HEK293 (cell line): ENCODE measurements around the gene LPCAT2.

Source experiments
- CTCF ChIA-PET: fragments of 350-600 bp; formaldehyde crosslinking; extraction: SDS; loops from one replicate; lab custom pipeline; 2021; ENCODE audit warnings: antibody characterized with exemption; lab: Yijun Ruan, JAX
- POLR2A ChIA-PET: fragments of 300-600 bp; formaldehyde crosslinking; extraction: SDS; loops from one replicate; lab custom pipeline; 2020; ENCODE audit warnings: antibody characterized with exemption, inconsistent platforms; lab: Yijun Ruan, JAX
- H3K27ac ChIP-seq: fragments of 200-500 bp; sonication (Bioruptor generic); 2 replicates; pipeline ENCODE4 v1.5.1; 2014; ENCODE audit warnings: low read depth, low read length, control low read depth, inconsistent platforms; ENCODE audit errors: extremely low read depth
- H3K36me3 ChIP-seq, 2 experiments: fragments of 200-500 bp in 1 of 2; sonication (Bioruptor generic) in 1 of 2; 1 replicate in 1 of 2; 2 replicates in 1 of 2; pipeline ENCODE4 v1.5.1; 2014 to 2017; ENCODE audit warnings: inconsistent platforms in 2 of 2, low read length in 2 of 2; ENCODE audit not compliant: control insufficient read depth in 2 of 2, insufficient read depth in 1 of 2
- H3K4me1 ChIP-seq: fragments of 200-500 bp; sonication (Bioruptor generic); 2 replicates; pipeline ENCODE4 v1.5.1; 2014; ENCODE audit warnings: mild to moderate bottlenecking, low read length, inconsistent platforms; ENCODE audit not compliant: control insufficient read depth, insufficient read depth
- H3K4me3 ChIP-seq: 2 replicates; pipeline ENCODE4 v1.5.1; 2011; ENCODE audit warnings: low read depth, mild to moderate bottlenecking, control low read depth, low read length, moderate library complexity
- H3K9me3 ChIP-seq: fragments of 200-500 bp; sonication (Bioruptor generic); 2 replicates; pipeline ENCODE4 v1.5.1; 2014; ENCODE audit warnings: low read depth, low read length, inconsistent platforms; ENCODE audit not compliant: control insufficient read depth, insufficient read depth
- EGR2 ChIP-seq: fragments of 450-650 bp; formaldehyde crosslinking; IDR thresholded peaks from 2 replicates; pipeline ENCODE4 v1.5.1; 2016; ENCODE audit warnings: low read depth, missing biosample characterization, missing genetic modification characterization
- GFI1B ChIP-seq: fragments of 450-650 bp; formaldehyde crosslinking; IDR thresholded peaks from 2 replicates; pipeline ENCODE4 v1.5.1; 2016; ENCODE audit warnings: missing biosample characterization, missing genetic modification characterization
- KLF10 ChIP-seq: fragments of 450-650 bp; IDR thresholded peaks from 2 replicates; pipeline ENCODE4 v1.5.1; 2018; ENCODE audit warnings: missing biosample characterization, mild to moderate bottlenecking, missing genetic modification characterization
- PRDM1 ChIP-seq: fragments of 450-650 bp; formaldehyde crosslinking; IDR thresholded peaks from 2 replicates; pipeline ENCODE4; 2016; ENCODE audit warnings: missing biosample characterization, missing genetic modification characterization
- PRDM6 ChIP-seq: fragments of 450-650 bp; formaldehyde crosslinking; IDR thresholded peaks from 2 replicates; pipeline ENCODE4 v1.5.1; 2017; ENCODE audit warnings: missing biosample characterization, missing genetic modification characterization
- YY2 ChIP-seq: fragments of 450-650 bp; formaldehyde crosslinking; IDR thresholded peaks from 2 replicates; pipeline ENCODE4 v1.5.1; 2016; ENCODE audit warnings: missing biosample characterization, missing genetic modification characterization
- ZNF10 ChIP-seq: fragments of 450-650 bp; formaldehyde crosslinking; IDR thresholded peaks from 2 replicates; pipeline ENCODE4 v1.5.1; 2017; ENCODE audit warnings: missing biosample characterization, missing genetic modification characterization
- ZNF140 ChIP-seq: fragments of 450-650 bp; formaldehyde crosslinking; IDR thresholded peaks from 2 replicates; pipeline ENCODE4 v1.5.1; 2016; ENCODE audit warnings: missing biosample characterization, missing genetic modification characterization
- ZNF214 ChIP-seq: fragments of 450-650 bp; formaldehyde crosslinking; IDR thresholded peaks from 2 replicates; pipeline ENCODE4 v1.5.1; 2017; ENCODE audit warnings: missing biosample characterization, mild to moderate bottlenecking, missing genetic modification characterization, borderline replicate concordance
- ZNF341 ChIP-seq: fragments of 450-650 bp; formaldehyde crosslinking; IDR thresholded peaks from 2 replicates; pipeline ENCODE4; 2016; ENCODE audit warnings: low read depth, missing biosample characterization, missing genetic modification characterization
- ZNF473 ChIP-seq: fragments of 450-650 bp; formaldehyde crosslinking; IDR thresholded peaks from 2 replicates; pipeline ENCODE4 v1.5.1; 2017; ENCODE audit warnings: missing biosample characterization, missing genetic modification characterization
- ZNF76 ChIP-seq: fragments of 450-650 bp; formaldehyde crosslinking; IDR thresholded peaks from 2 replicates; pipeline ENCODE4; 2016; ENCODE audit warnings: low read depth, missing biosample characterization, missing genetic modification characterization, borderline replicate concordance
- ZNF776 ChIP-seq: fragments of 450-650 bp; formaldehyde crosslinking; IDR thresholded peaks from 2 replicates; pipeline ENCODE4 v1.5.0; 2017; ENCODE audit warnings: missing biosample characterization, missing genetic modification characterization, borderline replicate concordance
- ZNF830 ChIP-seq: fragments of 450-650 bp; IDR thresholded peaks from 2 replicates; pipeline ENCODE4 v1.5.0; 2018; ENCODE audit warnings: missing biosample characterization, missing genetic modification characterization, low read depth, mild to moderate bottlenecking, moderate library complexity
- ZSCAN16 ChIP-seq: fragments of 450-650 bp; formaldehyde crosslinking; IDR thresholded peaks from 2 replicates; pipeline ENCODE4 v1.5.1; 2016; ENCODE audit warnings: missing biosample characterization, missing genetic modification characterization
- ZSCAN18 ChIP-seq: fragments of 450-650 bp; formaldehyde crosslinking; IDR thresholded peaks from 2 replicates; pipeline ENCODE4 v1.5.1; 2016; ENCODE audit warnings: missing biosample characterization, missing genetic modification characterization
- ZSCAN5A ChIP-seq: fragments of 450-650 bp; formaldehyde crosslinking; IDR thresholded peaks from 2 replicates; pipeline ENCODE4 v1.5.1; 2016; ENCODE audit warnings: missing biosample characterization, missing genetic modification characterization
- TF ChIP-seq, protein P1 (sequence below): fragments of 450-650 bp; formaldehyde crosslinking; IDR thresholded peaks from 2 replicates; pipeline ENCODE4 v1.5.1; 2016; ENCODE audit warnings: missing biosample characterization, missing genetic modification characterization

The LPCAT2 gene

DNA sequence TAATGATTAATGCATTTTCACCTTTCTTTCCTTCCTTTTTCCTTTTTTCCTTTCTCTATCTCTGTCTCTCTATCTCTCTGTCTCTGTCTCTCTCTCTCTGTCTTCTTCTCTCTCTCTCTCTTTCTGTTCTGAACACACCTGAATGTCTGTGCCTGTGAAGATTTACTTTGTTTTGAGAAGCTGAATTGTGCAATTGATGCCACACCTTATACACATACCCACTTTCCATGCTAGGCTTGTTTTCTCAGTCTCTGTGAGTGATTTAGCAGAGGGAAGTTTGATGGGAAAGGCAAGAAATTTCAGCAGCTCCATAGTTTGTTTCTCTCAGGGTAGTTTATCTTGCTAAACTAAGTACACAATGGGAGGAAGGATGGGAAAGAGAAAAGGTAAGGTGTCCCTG is 48.3 kb downstream of the LPCAT2 start:
- ChIA-PET CTCF (interaction anchor here (0.7 to 0.9 kb wide), 3 partner anchors 10 to 141 kb away, joined by 3 to 4 read pairs (median 3); no protein-coding TSS in a partner anchor), POLR2A (no interaction called here)
- H3K36me3 ChIP-seq: no peaks in the 10 kb centered on the region; a peak in 1 of 3 replicates

DNA sequence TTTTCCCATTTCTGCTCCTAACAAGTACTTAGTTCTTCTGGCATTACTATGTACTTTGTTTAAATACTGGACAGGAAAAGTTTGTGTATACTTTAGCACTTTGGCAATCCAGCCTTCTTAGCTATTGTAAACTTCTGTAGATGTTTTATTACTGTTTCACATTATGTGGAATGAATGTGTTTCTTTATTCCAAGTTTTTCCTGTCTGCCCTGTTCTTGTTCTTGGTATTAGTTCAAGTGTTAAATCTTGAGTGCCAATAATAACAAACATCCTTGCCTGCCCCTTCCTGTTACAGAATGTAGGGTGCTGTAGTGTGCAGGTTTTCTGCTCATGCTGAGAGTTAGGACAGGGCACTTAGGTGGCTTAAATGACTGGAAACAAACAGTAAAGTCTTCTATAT is 50.4 kb downstream of the LPCAT2 start:
- no peak overlapping the region for H3K4me3 ChIP-seq
- no peaks in the 10 kb centered on the region; a peak in 1 of 3 replicates for H3K36me3 ChIP-seq
- 0 out of 2 replicates have a peak, but pooled peaks cover 2% of the 10 kb centered on the region for H3K4me1 ChIP-seq
- no peak for TF ChIP-seq ZNF140 (tag by site-specific recombination)
- TF ChIP-seq ZSCAN5A (tag by site-specific recombination): no peak
- TF ChIP-seq ZNF214 (tag by site-specific recombination): no peak
- no peak for TF ChIP-seq ZNF776
- no peaks in the 10 kb centered on the region for H3K9me3 ChIP-seq
- CTCF ChIA-PET: no interaction called here
- H3K27ac ChIP-seq: no peak overlapping the region
- POLR2A ChIA-PET: no interaction called here

More for the DNA sequence above, 48.3 kb downstream of the LPCAT2 start:
- H3K4me1 ChIP-seq: 0 out of 2 replicates have a peak, but pooled peaks cover 2% of the 10 kb centered on the region
- no peaks in the 10 kb centered on the region for H3K9me3 ChIP-seq
- no peak for TF ChIP-seq GFI1B (tag by site-specific recombination)
- TF ChIP-seq PRDM1 (tag by site-specific recombination): peak; percentile 32; the same call in 1 of the 2 replicates
- TF ChIP-seq EGR2: no peak
- TF ChIP-seq ZSCAN16 (tag by site-specific recombination): no peak
- H3K4me3 ChIP-seq: no peak overlapping the region
- no peak overlapping the region for H3K27ac ChIP-seq

DNA sequence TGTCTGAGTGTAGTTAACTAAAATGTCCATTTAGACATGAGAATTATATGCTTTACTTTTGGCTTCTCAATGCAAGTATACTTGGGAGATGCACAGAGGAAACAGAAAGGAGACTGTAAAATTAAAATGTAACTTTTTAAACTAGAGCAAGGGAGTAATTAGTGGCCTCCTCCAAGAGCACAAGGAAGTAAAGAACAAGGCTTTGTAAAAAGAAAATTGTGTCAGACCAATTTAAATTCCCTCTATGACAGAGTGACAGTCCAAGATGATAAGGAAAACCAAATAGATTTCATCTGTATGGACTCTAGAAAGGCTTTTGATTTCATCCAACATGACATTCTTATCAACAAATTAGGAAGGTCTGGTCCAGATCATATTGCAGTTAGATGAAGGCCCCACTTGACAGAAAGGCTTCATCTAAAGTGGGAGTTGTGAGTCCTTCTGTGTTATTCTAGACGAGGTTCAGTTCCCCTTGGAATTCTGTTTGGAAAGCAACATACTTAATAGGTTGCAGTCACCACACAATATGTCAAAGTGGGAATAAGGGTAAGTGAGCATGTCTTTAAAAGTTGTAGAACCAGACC is 51.2 kb downstream of the LPCAT2 start:
- POLR2A ChIA-PET: no interaction called here
- no peak overlapping the region for H3K4me3 ChIP-seq
- H3K4me1 ChIP-seq: 0 out of 2 replicates have a peak, but pooled peaks cover 2% of the 10 kb centered on the region
- H3K9me3 ChIP-seq: no peaks in the 10 kb centered on the region
- no peaks in the 10 kb centered on the region; a peak in 1 of 3 replicates for H3K36me3 ChIP-seq
- TF ChIP-seq ZNF76 (tag by site-specific recombination) (no peak), ZNF473 (no peak), YY2 (tag by site-specific recombination) (no peak), KLF10 (no peak)
- TF ChIP-seq, all 188 proteins: peak for 0
- H3K27ac ChIP-seq: no peak overlapping the region
- CTCF ChIA-PET: no interaction called here

GRCh38 chr16:55561319-55561848 is 52.5 kb downstream of the LPCAT2 start:
- CTCF ChIA-PET: no interaction called here
- no peaks in the 10 kb centered on the region for H3K36me3 ChIP-seq
- H3K4me3 ChIP-seq: no peak overlapping the region
- POLR2A ChIA-PET: no interaction called here
- no peak for TF ChIP-seq ZNF10 (tag by site-specific recombination)
- no peak overlapping the region for H3K27ac ChIP-seq
- H3K9me3 ChIP-seq: no peaks in the 10 kb centered on the region
- 0 out of 2 replicates have a peak, but pooled peaks cover 2% of the 10 kb centered on the region for H3K4me1 ChIP-seq

DNA sequence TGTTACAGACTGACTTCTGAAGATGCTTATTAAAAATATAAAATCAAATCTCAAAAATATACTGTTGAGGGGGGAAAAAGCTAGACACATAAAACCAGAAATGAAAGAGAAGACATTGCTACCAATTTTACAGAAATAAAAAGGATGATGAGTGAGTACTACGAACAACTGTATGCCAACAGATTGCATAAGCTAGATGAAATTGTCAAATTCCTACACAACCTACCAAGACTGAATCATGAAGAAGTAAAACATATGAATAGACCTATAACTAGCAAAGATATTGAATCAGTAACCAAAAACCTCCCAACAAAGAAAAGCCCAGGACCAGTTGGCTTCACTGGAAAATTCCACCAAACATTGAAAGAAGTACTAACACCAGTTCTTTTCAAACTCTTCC is 54.1 kb downstream of the LPCAT2 start:
- 0 out of 2 replicates have a peak, but pooled peaks cover 2% of the 10 kb centered on the region for H3K4me1 ChIP-seq
- TF ChIP-seq ZNF830 (tag by site-specific recombination): no peak
- TF ChIP-seq, protein P1, sequence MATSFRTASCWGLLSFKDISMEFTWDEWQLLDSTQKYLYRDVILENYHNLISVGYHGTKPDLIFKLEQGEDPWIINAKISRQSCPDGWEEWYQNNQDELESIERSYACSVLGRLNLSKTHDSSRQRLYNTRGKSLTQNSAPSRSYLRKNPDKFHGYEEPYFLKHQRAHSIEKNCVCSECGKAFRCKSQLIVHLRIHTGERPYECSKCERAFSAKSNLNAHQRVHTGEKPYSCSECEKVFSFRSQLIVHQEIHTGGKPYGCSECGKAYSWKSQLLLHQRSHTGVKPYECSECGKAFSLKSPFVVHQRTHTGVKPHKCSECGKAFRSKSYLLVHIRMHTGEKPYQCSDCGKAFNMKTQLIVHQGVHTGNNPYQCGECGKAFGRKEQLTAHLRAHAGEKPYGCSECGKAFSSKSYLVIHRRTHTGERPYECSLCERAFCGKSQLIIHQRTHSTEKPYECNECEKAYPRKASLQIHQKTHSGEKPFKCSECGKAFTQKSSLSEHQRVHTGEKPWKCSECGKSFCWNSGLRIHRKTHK (tag by site-specific recombination): no peak
- TF ChIP-seq ZSCAN18 (tag by site-specific recombination): no peak
- TF ChIP-seq ZNF341 (tag by site-specific recombination): no peak
- no peak for TF ChIP-seq PRDM6 (tag by site-specific recombination)

More for the DNA sequence above, 54.1 kb downstream of the LPCAT2 start:
- Histone ChIP-seq H3K9me3 (no peaks in the 10 kb centered on the region), H3K36me3 (no peaks in the 10 kb centered on the region), H3K27ac (no peak overlapping the region), H3K4me3 (no peak overlapping the region)
- ChIA-PET CTCF (interaction anchor here (0.9 to 3.3 kb wide), 2 partner anchors 98 to 139 kb away, joined by 3 to 15 read pairs; no protein-coding TSS in a partner anchor), POLR2A (no interaction called here)
